Fibroblast of pulmonary artery (primary cell): ENCODE data around the gene LSAMP.
"Not testable (repeated sequence)": the region's sequence is repeated elsewhere in the genome, so short reads cannot be mapped to it uniquely, and the experiment has no call there.

Source experiments
- DNase-seq: peaks from one replicate; pipeline ENCODE4 v3.0.0-alpha.2; 2010; ENCODE audit warnings: low read depth
- H3K4me3 ChIP-seq: replicated peaks from 2 replicates; pipeline ENCODE4 v1.5.1; 2011; ENCODE audit warnings: low read depth, mild to moderate bottlenecking, control low read depth, low read length, moderate library complexity
- TF ChIP-seq, protein P1 (sequence below): IDR thresholded peaks from 2 replicates; pipeline ENCODE4 v1.5.1; 2011; ENCODE audit warnings: mild to moderate bottlenecking, control low read depth, low read length, inconsistent platforms; ENCODE audit errors: missing control alignments

LSAMP gene

DNA sequence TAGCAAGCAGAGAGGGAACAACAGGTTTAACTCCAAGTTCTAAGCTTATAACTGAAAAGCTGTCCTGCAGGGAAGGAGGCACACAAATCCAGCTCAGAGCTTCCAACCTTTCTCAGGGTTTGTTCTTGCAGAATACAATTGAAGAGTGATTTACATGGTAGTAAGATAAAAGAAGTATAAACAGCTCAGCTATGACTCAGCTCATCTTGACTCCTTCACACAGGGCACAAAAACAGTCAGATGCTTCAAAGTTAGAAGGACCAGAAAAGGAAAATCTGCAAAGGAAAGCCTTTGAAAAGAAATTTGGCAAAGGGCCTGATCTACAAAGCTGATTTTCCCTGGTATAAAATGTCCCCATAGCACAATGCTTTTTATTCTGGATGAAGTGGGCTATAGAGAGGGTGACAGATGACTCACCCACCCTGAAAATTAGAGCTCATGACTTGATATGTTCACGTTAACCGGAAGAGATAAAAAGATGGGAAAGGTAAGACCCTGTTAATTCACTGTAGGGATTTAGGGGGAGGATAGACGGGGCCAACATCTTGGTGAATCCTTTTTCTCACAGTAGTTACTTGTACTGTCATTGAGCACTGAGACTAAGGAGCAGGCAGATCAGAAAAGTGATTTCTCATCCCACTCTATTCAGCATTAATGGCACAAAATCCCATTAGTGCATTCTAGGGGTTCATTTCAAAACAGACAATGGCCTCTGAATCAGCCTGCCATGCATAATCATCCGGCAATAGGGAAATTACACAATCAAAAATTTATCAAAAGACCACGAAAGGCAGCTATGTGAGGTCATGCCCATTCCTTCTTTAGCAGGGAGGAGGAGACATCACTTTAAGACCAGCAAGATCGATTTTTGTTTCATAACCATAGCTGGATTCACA, 678.5 kb downstream of the LSAMP start:
- no peak overlapping the region for H3K4me3 ChIP-seq
- peak; percentile 77 for DNase-seq
- TF ChIP-seq, protein P1, sequence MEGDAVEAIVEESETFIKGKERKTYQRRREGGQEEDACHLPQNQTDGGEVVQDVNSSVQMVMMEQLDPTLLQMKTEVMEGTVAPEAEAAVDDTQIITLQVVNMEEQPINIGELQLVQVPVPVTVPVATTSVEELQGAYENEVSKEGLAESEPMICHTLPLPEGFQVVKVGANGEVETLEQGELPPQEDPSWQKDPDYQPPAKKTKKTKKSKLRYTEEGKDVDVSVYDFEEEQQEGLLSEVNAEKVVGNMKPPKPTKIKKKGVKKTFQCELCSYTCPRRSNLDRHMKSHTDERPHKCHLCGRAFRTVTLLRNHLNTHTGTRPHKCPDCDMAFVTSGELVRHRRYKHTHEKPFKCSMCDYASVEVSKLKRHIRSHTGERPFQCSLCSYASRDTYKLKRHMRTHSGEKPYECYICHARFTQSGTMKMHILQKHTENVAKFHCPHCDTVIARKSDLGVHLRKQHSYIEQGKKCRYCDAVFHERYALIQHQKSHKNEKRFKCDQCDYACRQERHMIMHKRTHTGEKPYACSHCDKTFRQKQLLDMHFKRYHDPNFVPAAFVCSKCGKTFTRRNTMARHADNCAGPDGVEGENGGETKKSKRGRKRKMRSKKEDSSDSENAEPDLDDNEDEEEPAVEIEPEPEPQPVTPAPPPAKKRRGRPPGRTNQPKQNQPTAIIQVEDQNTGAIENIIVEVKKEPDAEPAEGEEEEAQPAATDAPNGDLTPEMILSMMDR = no peak

DNA sequence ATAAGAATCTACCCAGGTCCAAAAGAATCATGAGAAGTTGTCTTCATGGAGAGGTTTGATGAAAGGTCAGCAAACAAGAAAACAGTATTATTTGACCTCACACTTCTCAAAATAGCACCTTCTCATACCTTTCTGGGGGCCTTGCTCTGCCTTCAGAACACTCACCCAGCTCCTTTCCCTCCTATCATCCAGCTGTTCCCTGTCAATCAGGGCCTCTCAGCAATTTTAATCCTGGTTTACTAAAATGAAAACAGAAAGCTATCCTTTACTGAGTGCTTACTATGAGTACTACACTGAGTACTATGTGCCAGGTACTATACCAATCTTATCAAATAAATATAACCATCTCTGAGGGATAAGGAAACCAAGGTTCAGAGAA, 683.4 kb downstream of the LSAMP start:
- TF ChIP-seq, protein P1 = no peak
- DNase-seq = no peak
- H3K4me3 ChIP-seq = no peak overlapping the region

DNA sequence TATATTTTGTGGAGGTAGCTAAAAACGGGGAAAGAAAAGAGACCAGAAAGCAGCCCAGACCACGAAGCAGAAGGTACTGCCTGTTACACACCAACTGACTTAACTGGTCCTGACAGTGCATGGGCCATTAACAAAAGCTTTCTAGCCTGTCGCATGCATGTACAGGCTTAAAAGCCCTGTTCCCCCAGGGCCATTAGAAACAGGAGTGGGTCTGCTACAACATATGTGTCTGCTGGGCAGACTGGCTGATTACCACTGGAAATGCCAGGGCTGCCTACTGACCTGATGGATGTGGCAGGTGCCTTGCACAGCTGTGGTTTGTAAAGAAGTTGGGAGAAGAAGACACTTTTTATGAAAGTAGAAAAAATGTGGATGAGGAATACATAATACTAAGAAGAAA, 684.6 kb downstream of the LSAMP start:
- TF ChIP-seq, protein P1 = no peak
- no peak for DNase-seq
- no peak overlapping the region for H3K4me3 ChIP-seq

DNA sequence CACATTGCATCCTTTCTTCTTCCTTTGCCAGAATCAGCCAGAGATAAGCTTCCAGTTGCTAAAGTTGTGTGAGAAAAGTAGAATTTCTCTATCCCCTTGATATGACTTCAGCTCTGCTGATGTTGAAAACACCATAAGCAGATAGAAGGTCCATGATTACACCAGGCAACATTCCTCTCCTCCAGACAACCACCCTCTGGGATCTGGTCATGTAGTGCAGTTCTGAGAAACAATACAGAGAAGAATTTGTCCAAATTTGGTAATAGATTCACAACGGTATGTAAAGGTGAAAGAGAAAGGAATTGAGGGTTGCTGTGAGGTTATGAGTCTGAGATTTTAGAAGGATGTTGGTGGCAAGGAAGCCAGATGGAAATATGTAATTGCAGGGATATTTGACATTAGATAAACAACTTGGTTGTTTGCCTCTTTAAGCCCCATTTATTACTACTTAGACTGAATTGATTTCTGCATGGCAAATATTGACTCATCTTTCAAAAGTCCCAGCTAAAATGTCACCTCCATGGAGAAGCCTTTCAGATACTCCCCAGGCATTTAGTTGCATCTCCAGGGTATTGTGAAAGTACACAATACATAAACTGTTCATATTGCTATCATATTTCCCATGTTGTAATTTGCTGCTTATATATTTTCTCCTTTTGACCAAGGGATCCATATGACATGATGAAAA, 687.1 kb downstream of the LSAMP start:
- DNase-seq = peak; percentile 27

DNA sequence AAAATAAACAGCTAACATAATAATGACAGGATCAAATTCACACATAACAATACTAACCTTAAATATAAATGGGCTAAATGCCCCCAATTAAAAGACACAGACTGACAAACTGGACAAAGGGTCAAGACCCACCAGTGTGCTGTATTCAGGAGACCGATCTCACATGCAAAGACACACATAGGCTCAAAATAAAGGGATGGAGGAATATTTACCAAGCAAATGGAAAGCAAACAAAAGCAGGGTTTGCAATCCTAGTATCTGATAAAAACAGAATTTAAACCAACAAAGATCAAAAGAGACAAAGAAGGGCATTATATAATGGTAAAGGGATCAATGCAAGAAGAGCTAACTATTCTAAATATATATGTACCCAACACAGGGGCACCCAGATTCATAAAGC, 692.3 kb downstream of the LSAMP start:
- not testable (repeated sequence) for DNase-seq, H3K4me3 ChIP-seq

More for the DNA sequence above, 687.1 kb downstream of the LSAMP start:
- TF ChIP-seq, protein P1 = no peak
- no peak overlapping the region for H3K4me3 ChIP-seq
